Cardiac muscle cell (in vitro differentiated cells and primary cell): ENCODE results near the gene CDH23. TPM values are rescaled to one million over a fixed set of nuclear protein-coding genes. Genes with fewer than 3 reads are reported as not detected.

Source experiments
- DNase-seq, 2 donors: peaks; one replicate each; pipeline versions ENCODE4 v3.0.0 to v3.0.0-alpha.2; 2010 to 2017; ENCODE audit warnings: low read depth in 1 of 2, low spot score in 1 of 2
- H3K27ac ChIP-seq: fragments of 200-600 bp; sonication (generic); 2 replicates; pipeline ENCODE4 v1.5.1; 2016
- H3K27me3 ChIP-seq: fragments of 200-600 bp; sonication (generic); 2 replicates; pipeline ENCODE4 v1.6.0; 2016; ENCODE audit warnings: control low read depth
- H3K36me3 ChIP-seq: fragments of 200-600 bp; sonication (generic); 2 replicates; pipeline ENCODE4 v1.5.1; 2016; ENCODE audit warnings: control low read depth
- H3K4me1 ChIP-seq: fragments of 200-600 bp; sonication (generic); 2 replicates; pipeline ENCODE4 v1.8.1; 2017; ENCODE audit warnings: low read depth, mild to moderate bottlenecking, mixed run types
- H3K4me3 ChIP-seq: fragments of 200-600 bp; sonication (generic); 2 replicates; pipeline ENCODE4 v1.5.1; 2016; ENCODE audit warnings: mild to moderate bottlenecking
- H3K9me3 ChIP-seq: fragments of 200-600 bp; sonication (generic); 2 replicates; pipeline ENCODE4 v1.5.1; 2017; ENCODE audit warnings: low read depth, mild to moderate bottlenecking, control low read depth
- CTCF ChIP-seq: IDR thresholded peaks from 2 replicates; pipeline ENCODE4 v1.5.1; 2012; ENCODE audit warnings: low read depth, mild to moderate bottlenecking, low read length
- polyA plus RNA-seq: library from polyadenylated mRNA; unstranded; fragments of >200 nt; fragmentation: Nextera tagmentation; extraction: Ambion mirVana; gene quantifications from 2 replicates; pipeline ENCODE4 v1.2.1, GENCODE V29; 2016
- total RNA-seq: library from RNA; depleted of rRNA; stranded (reverse); fragments of >200 nt; gene quantifications from 2 replicates; pipeline ENCODE4 v1.2.3, GENCODE V29; 2016

CDH23 gene
- total and polyA plus RNA-seq, 2 experiments from 2014 or later = 0.05 to 0.51 TPM

- Histone ChIP-seq H3K4me3 (no peak overlapping the region), H3K4me1 (no peaks in the 10 kb centered on the region), H3K27me3 (no peaks in the 10 kb centered on the region), H3K36me3 (no peaks in the 10 kb centered on the region), H3K9me3 (no peaks in the 10 kb centered on the region), H3K27ac (no peak overlapping the region)
- DNase-seq = peak in 1 of 2 donors; percentile 31
- TF ChIP-seq CTCF = no peak
These were observed 296.7 kb downstream of the CDH23 start for GRCh38 chr10:71693377-71693776.

DNA sequence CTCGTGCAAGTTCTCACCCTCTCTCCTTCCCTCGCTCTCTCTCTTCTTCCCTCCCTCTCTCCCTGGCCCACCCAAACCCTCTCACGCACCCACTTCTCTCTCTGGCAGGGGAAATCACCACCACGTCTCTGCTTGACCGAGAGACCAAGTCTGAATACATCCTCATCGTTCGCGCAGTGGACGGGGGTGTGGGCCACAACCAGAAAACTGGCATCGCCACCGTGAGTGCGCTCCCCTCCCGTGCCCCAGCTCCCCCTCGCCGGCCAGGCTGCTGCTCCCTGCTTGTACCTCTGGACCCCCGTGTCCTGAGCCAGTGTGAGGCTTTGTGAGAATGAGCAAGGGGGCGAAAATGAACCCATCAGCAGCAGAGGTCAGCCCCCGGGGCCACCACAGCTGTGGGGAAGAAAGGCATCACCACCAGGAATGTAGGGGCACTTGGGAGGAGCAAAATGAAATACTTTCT lies 297.4 kb downstream of the CDH23 start:
- no peak overlapping the region for H3K27ac ChIP-seq
- no peak overlapping the region for H3K4me3 ChIP-seq
- no peak for DNase-seq
- H3K4me1 ChIP-seq = no peaks in the 10 kb centered on the region
- no peaks in the 10 kb centered on the region for H3K27me3 ChIP-seq
- no peak for TF ChIP-seq CTCF
- H3K9me3 ChIP-seq = no peaks in the 10 kb centered on the region
- H3K36me3 ChIP-seq = no peaks in the 10 kb centered on the region

- no peak for TF ChIP-seq CTCF
- H3K4me3 ChIP-seq = no peak overlapping the region
- H3K27me3 ChIP-seq = no peaks in the 10 kb centered on the region
- H3K9me3 ChIP-seq = no peaks in the 10 kb centered on the region
- H3K27ac ChIP-seq = no peak overlapping the region
- no peaks in the 10 kb centered on the region for H3K36me3 ChIP-seq
- no peak for DNase-seq
- no peaks in the 10 kb centered on the region for H3K4me1 ChIP-seq
These were observed 297.8 kb downstream of the CDH23 start for GRCh38 chr10:71694567-71694968.

GRCh38 chr10:71695502-71696476 lies 299.1 kb downstream of the CDH23 start:
- no peaks in the 10 kb centered on the region for H3K9me3 ChIP-seq

More at GRCh38 chr10:71695502-71696476, 299.1 kb downstream of the CDH23 start:
- Histone ChIP-seq H3K27ac (no peak overlapping the region), H3K4me1 (peaks cover 5% of the 10 kb centered on the region), H3K36me3 (no peaks in the 10 kb centered on the region), H3K27me3 (no peaks in the 10 kb centered on the region), H3K4me3 (no peak overlapping the region)
- no peak for DNase-seq
- TF ChIP-seq CTCF = no peak
